DMS53 treated with DMSO at 0.1 percent for 48 hours (cell line): ENCODE results near the gene VPS13C.

ENCODE experiments used
- DNase-seq: peaks from one replicate; lab custom pipeline; 2025; ENCODE audit not compliant: unreplicated experiment; lab: John Stamatoyannopoulos, UW

Gene VPS13C

GRCh38 chr15:61820951-61821350, 239.3 kb downstream of the VPS13C start:
- no peak for DNase-seq

- no peak for DNase-seq
Observed at GRCh38 chr15:61820212-61820611, 240.0 kb downstream of the VPS13C start.

- DNase-seq = no peak
Observed at GRCh38 chr15:61819386-61819785, 240.9 kb downstream of the VPS13C start.

GRCh38 chr15:61818801-61819200, 241.4 kb downstream of the VPS13C start:
- no peak for DNase-seq

GRCh38 chr15:61816856-61817255, 243.4 kb downstream of the VPS13C start:
- DNase-seq = no peak

GRCh38 chr15:61815356-61816083, 244.7 kb downstream of the VPS13C start:
- no peak for DNase-seq

- DNase-seq = no peak
Observed at GRCh38 chr15:61812476-61812875, 247.8 kb downstream of the VPS13C start.

- no peak for DNase-seq
Observed at GRCh38 chr15:61811952-61812351, 248.3 kb downstream of the VPS13C start.

GRCh38 chr15:61809216-61809615, 251.0 kb downstream of the VPS13C start:
- no peak for DNase-seq

- no peak for DNase-seq
Observed at GRCh38 chr15:61807281-61807929, 252.8 kb downstream of the VPS13C start.
